ENCODE data around the gene NEUROG1. TPM values are rescaled to one million over a fixed set of nuclear protein-coding genes. Genes with fewer than 3 reads are reported as not detected.

Gene NEUROG1
- total RNA-seq, 2 experiments from 2014 or later, result not detected

- intact Hi-C loops (cut with micrococcal nuclease), result no loop called here
- peak; percentile 53 for DNase-seq
- CTCF ChIA-PET, result interaction anchor here (0.9 to 7.6 kb wide), 2 partner anchors 13 to 18 kb away, joined by 4 to 50 read pairs; no protein-coding TSS in a partner anchor
- no peak for TF ChIP-seq CTCF (IDR thresholded peaks at IDR 0.05)
- Mint-ChIP-seq H3K27ac (no peak within 1 kb of the TSS), H3K36me3 (ENCODE audit: low read depth) (no peaks in the 10 kb centered on the region), H3K9me3 (no peaks in the 10 kb centered on the region), H3K4me1 (ENCODE audit: low read depth) (peaks cover 4% of the 10 kb centered on the region), H3K4me3 (no peak within 1 kb of the TSS), H3K27me3 (peaks cover 55% of the 10 kb centered on the region)
- POLR2A ChIA-PET, result no interaction called here
- ATAC-seq, result peak; percentile 82
These were observed 43.0 kb upstream of the NEUROG1 start, which contains the start of gene CXCL14 for GRCh38 chr5:135578685-135579341. TSS of gene CXCL14 (minus strand) at chr5:135578991. CDS start at chr5:135578778, 213 bp downstream.

- ChIA-PET POLR2A (no interaction called here), CTCF (interaction anchor here (7.6 kb wide), 1 partner anchor 12 kb away, joined by 50 read pairs; no protein-coding TSS in a partner anchor)
- no peaks in the 10 kb centered on the region for H3K9me3 Mint-ChIP-seq
- H3K27ac Mint-ChIP-seq, result no peak overlapping the region
- no peak for DNase-seq
- no peak for ATAC-seq
- intact Hi-C loops (cut with micrococcal nuclease), result no loop called here
- H3K36me3 Mint-ChIP-seq (ENCODE audit: low read depth), result no peaks in the 10 kb centered on the region
- TF ChIP-seq CTCF (IDR thresholded peaks at IDR 0.05), result no peak
- H3K4me3 Mint-ChIP-seq, result no peak overlapping the region
- peaks cover 4% of the 10 kb centered on the region for H3K4me1 Mint-ChIP-seq (ENCODE audit: low read depth)
- H3K27me3 Mint-ChIP-seq, result peaks cover 55% of the 10 kb centered on the region
These were observed 42.5 kb upstream of the NEUROG1 start for GRCh38 chr5:135578305-135578684.

GRCh38 chr5:135577421-135577820, 41.7 kb upstream of the NEUROG1 start:
- DNase-seq, result no peak
- Mint-ChIP-seq H3K4me1 (ENCODE audit: low read depth) (peaks cover 4% of the 10 kb centered on the region), H3K27me3 (peaks cover 48% of the 10 kb centered on the region), H3K4me3 (no peak overlapping the region), H3K27ac (no peak overlapping the region), H3K36me3 (ENCODE audit: low read depth) (no peaks in the 10 kb centered on the region), H3K9me3 (no peaks in the 10 kb centered on the region)
- no peak for ATAC-seq
- TF ChIP-seq CTCF (IDR thresholded peaks at IDR 0.05), result no peak
- POLR2A ChIA-PET, result no interaction called here
- intact Hi-C loops (cut with micrococcal nuclease), result no loop called here
- CTCF ChIA-PET, result interaction anchor here (1.4 to 7.6 kb wide), 2 partner anchors 11 to 15 kb away, joined by 3 to 50 read pairs; no protein-coding TSS in a partner anchor

- POLR2A ChIA-PET, result interaction anchor here (0.6 kb wide), 1 partner anchor 46 kb away, joined by 3 read pairs; no protein-coding TSS in a partner anchor
- Mint-ChIP-seq H3K27me3 (peaks cover 45% of the 10 kb centered on the region), H3K4me3 (no peak overlapping the region), H3K9me3 (no peaks in the 10 kb centered on the region), H3K4me1 (ENCODE audit: low read depth) (peaks cover 4% of the 10 kb centered on the region), H3K27ac (no peak overlapping the region), H3K36me3 (ENCODE audit: low read depth) (no peaks in the 10 kb centered on the region)
- ATAC-seq, result no peak
- TF ChIP-seq CTCF (IDR thresholded peaks at IDR 0.05), result no peak
- intact Hi-C loops (cut with micrococcal nuclease), result no loop called here
- no peak for DNase-seq
- CTCF ChIA-PET, result interaction anchor here (1.4 to 7.6 kb wide), 2 partner anchors 10 to 14 kb away, joined by 3 to 50 read pairs; no protein-coding TSS in a partner anchor
These were observed 40.4 kb upstream of the NEUROG1 start for GRCh38 chr5:135576075-135576599.

- TF ChIP-seq CTCF (IDR thresholded peaks at IDR 0.05), result no peak
- Mint-ChIP-seq H3K27ac (no peak overlapping the region), H3K4me3 (no peak overlapping the region), H3K9me3 (no peaks in the 10 kb centered on the region), H3K36me3 (ENCODE audit: low read depth) (no peaks in the 10 kb centered on the region), H3K27me3 (peaks cover 31% of the 10 kb centered on the region), H3K4me1 (ENCODE audit: low read depth) (peaks cover 4% of the 10 kb centered on the region)
- POLR2A ChIA-PET, result no interaction called here
- DNase-seq (no peak), ATAC-seq (no peak)
- CTCF ChIA-PET, result interaction anchor here (5.2 to 17.6 kb wide), 3 partner anchors 8 to 113 kb away, joined by 26 to 380 read pairs (median 50); no protein-coding TSS in a partner anchor
- intact Hi-C loops (cut with micrococcal nuclease), result no loop called here
These were observed 38.7 kb upstream of the NEUROG1 start for GRCh38 chr5:135574493-135574892.

Measured in activated CD8-positive, alpha-beta T cell treated with anti-CD3 and anti-CD28 coated beads for 36 hours (primary cell).